ENCODE measurements around the gene YBEY. TPM values are rescaled to one million over a fixed set of nuclear protein-coding genes. Genes with fewer than 3 reads are reported as not detected.

YBEY gene
- polyA plus RNA-seq, 1 donor from 2014 or later = 88.4 TPM

DNA sequence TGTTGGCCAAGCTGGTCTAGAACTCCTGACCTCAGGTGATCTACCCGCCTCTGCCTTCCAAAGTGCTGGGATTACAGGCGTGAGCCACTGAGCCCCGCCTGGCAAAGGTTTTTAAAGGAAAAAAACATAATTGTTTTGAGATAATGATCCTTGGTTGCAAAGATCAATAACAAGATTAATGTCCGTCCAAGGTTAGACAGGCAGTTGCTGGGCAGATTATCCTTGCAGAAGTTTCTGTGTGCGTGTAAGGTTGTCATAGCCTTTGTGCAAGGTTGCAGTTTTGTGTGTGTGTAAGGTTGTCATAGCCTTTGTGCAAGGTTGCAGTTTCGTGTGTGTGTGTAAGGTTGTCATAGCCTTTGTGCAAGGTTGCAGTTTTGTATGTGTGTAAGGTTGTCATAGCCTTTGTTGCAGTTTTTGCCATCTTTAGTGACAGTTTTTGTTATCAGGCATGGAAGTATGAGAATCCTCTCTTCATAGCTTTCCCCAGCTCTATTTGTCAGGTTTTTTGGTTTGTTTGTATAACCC, 3.6 kb downstream of the YBEY start:
- H3K27ac ChIP-seq (ENCODE audit: low read length) = no peak overlapping the region
- H2AFZ ChIP-seq (ENCODE audit: low read depth, low read length) = no peak overlapping the region
- H3K4me2 ChIP-seq (ENCODE audit: low read length) = no peak overlapping the region

DNA sequence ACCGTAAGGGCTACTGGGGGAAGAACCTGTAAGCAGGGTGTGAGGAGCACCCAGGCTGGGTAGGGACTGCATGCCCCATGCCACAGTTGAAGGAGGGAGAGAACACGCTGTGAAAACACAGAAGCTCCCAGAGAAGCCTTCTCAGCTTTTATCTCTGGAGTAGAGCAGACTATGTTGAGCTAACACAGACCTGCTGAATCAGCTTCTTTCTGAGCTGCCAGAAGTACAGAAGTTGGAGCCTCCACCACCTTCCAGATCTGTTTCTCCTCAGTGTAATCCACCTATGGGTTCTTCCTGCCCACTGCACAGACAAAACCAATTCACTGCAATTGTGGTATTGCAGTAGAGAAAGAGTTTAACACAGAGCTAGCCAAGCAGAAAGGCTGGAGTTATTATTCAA, 5.4 kb downstream of the YBEY start:
- no peak overlapping the region for H3K9ac ChIP-seq (ENCODE audit: low read length)

More for the DNA sequence above, 3.6 kb downstream of the YBEY start:
- no peaks in the 10 kb centered on the region for H3F3A ChIP-seq (ENCODE audit: insufficient read depth, low read length, poor library complexity, severe bottlenecking)
- H3K79me2 ChIP-seq (replicated peaks; ENCODE audit: insufficient read depth, low read length) = peaks cover 5% of the 10 kb centered on the region
- no peak overlapping the region for H3K9ac ChIP-seq (ENCODE audit: low read length)
- H3K36me3 ChIP-seq (ENCODE audit: insufficient read depth, low read length) = peaks cover under 1% of the 10 kb centered on the region
- no peaks in the 10 kb centered on the region for H3K27me3 ChIP-seq (ENCODE audit: insufficient read depth, low read depth, low read length)
- H4K20me1 ChIP-seq (ENCODE audit: insufficient read depth) = no peaks in the 10 kb centered on the region
- H3K9me3 ChIP-seq (ENCODE audit: low read length) = no peaks in the 10 kb centered on the region
- TF ChIP-seq EP300 (conservative IDR thresholded peaks at IDR 0.05; ENCODE audit: poor library complexity, severe bottlenecking) (no peak), TAF1 (IDR thresholded peaks at IDR 0.05; ENCODE audit: low read depth) (no peak), SMC3 (conservative IDR thresholded peaks at IDR 0.05; ENCODE audit: poor library complexity) (no peak), RAD21 (conservative IDR thresholded peaks at IDR 0.05) (no peak), EZH2 (IDR thresholded peaks at IDR 0.05; ENCODE audit: borderline replicate concordance, insufficient read depth, low read length, poor library complexity, severe bottlenecking) (no peak), MXI1 (conservative IDR thresholded peaks at IDR 0.05; ENCODE audit: poor library complexity, severe bottlenecking) (no peak), POLR2AphosphoS5 (IDR thresholded peaks at IDR 0.05) (no peak)
- TF ChIP-seq, protein P1, sequence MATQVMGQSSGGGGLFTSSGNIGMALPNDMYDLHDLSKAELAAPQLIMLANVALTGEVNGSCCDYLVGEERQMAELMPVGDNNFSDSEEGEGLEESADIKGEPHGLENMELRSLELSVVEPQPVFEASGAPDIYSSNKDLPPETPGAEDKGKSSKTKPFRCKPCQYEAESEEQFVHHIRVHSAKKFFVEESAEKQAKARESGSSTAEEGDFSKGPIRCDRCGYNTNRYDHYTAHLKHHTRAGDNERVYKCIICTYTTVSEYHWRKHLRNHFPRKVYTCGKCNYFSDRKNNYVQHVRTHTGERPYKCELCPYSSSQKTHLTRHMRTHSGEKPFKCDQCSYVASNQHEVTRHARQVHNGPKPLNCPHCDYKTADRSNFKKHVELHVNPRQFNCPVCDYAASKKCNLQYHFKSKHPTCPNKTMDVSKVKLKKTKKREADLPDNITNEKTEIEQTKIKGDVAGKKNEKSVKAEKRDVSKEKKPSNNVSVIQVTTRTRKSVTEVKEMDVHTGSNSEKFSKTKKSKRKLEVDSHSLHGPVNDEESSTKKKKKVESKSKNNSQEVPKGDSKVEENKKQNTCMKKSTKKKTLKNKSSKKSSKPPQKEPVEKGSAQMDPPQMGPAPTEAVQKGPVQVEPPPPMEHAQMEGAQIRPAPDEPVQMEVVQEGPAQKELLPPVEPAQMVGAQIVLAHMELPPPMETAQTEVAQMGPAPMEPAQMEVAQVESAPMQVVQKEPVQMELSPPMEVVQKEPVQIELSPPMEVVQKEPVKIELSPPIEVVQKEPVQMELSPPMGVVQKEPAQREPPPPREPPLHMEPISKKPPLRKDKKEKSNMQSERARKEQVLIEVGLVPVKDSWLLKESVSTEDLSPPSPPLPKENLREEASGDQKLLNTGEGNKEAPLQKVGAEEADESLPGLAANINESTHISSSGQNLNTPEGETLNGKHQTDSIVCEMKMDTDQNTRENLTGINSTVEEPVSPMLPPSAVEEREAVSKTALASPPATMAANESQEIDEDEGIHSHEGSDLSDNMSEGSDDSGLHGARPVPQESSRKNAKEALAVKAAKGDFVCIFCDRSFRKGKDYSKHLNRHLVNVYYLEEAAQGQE (IDR thresholded peaks at IDR 0.05; ENCODE audit: borderline replicate concordance) = no peak
- TF ChIP-seq, protein P2, sequence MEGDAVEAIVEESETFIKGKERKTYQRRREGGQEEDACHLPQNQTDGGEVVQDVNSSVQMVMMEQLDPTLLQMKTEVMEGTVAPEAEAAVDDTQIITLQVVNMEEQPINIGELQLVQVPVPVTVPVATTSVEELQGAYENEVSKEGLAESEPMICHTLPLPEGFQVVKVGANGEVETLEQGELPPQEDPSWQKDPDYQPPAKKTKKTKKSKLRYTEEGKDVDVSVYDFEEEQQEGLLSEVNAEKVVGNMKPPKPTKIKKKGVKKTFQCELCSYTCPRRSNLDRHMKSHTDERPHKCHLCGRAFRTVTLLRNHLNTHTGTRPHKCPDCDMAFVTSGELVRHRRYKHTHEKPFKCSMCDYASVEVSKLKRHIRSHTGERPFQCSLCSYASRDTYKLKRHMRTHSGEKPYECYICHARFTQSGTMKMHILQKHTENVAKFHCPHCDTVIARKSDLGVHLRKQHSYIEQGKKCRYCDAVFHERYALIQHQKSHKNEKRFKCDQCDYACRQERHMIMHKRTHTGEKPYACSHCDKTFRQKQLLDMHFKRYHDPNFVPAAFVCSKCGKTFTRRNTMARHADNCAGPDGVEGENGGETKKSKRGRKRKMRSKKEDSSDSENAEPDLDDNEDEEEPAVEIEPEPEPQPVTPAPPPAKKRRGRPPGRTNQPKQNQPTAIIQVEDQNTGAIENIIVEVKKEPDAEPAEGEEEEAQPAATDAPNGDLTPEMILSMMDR (IDR thresholded peaks at IDR 0.05; ENCODE audit: poor library complexity, severe bottlenecking) = no peak
- H3K4me3 ChIP-seq (ENCODE audit: low read length) = no peak overlapping the region
- no peaks in the 10 kb centered on the region for H3K9me2 ChIP-seq (ENCODE audit: insufficient read depth, low read length)

More for the DNA sequence above, 5.4 kb downstream of the YBEY start:
- Histone ChIP-seq H3K9me2 (ENCODE audit: insufficient read depth, low read length) (no peaks in the 10 kb centered on the region), H3K27me3 (ENCODE audit: insufficient read depth, low read depth, low read length) (no peaks in the 10 kb centered on the region), H3K9me3 (ENCODE audit: low read length) (no peaks in the 10 kb centered on the region), H3K36me3 (ENCODE audit: insufficient read depth, low read length) (no peaks in the 10 kb centered on the region), H3K4me3 (ENCODE audit: low read length) (no peak overlapping the region), H3K79me2 (replicated peaks; ENCODE audit: insufficient read depth, low read length) (no peaks in the 10 kb centered on the region), H4K20me1 (ENCODE audit: insufficient read depth) (no peaks in the 10 kb centered on the region), H3K27ac (ENCODE audit: low read length) (no peak overlapping the region), H3F3A (ENCODE audit: insufficient read depth, low read length, poor library complexity, severe bottlenecking) (no peaks in the 10 kb centered on the region), H2AFZ (ENCODE audit: low read depth, low read length) (no peak overlapping the region), H3K4me2 (ENCODE audit: low read length) (no peak overlapping the region)
- TF ChIP-seq EP300 (conservative IDR thresholded peaks at IDR 0.05; ENCODE audit: poor library complexity, severe bottlenecking) (no peak), RAD21 (conservative IDR thresholded peaks at IDR 0.05) (no peak), SMC3 (conservative IDR thresholded peaks at IDR 0.05; ENCODE audit: poor library complexity) (no peak), EZH2 (IDR thresholded peaks at IDR 0.05; ENCODE audit: borderline replicate concordance, insufficient read depth, low read length, poor library complexity, severe bottlenecking) (no peak), TAF1 (IDR thresholded peaks at IDR 0.05; ENCODE audit: low read depth) (no peak), POLR2AphosphoS5 (IDR thresholded peaks at IDR 0.05) (no peak), MXI1 (conservative IDR thresholded peaks at IDR 0.05; ENCODE audit: poor library complexity, severe bottlenecking) (no peak)
- TF ChIP-seq, protein P1 (IDR thresholded peaks at IDR 0.05; ENCODE audit: borderline replicate concordance) = no peak
- TF ChIP-seq, protein P2 (IDR thresholded peaks at IDR 0.05; ENCODE audit: poor library complexity, severe bottlenecking) = no peak

All from neural cell (in vitro differentiated cells).